Choroid plexus epithelial cell (primary cell): ENCODE data around the gene CFAP57.
A peak's percentile ranks its signal among the peaks of the same experiment; 100 is the strongest.

ENCODE experiments used
- DNase-seq: peaks from one replicate; pipeline ENCODE4 v3.0.0-alpha.2; 2010; ENCODE audit warnings: low read depth
- H3K4me3 ChIP-seq: 2 replicates; pipeline ENCODE4 v1.5.1; 2011; ENCODE audit warnings: low read depth, mild to moderate bottlenecking, control low read depth, low read length, moderate library complexity
- TF ChIP-seq, protein P1 (sequence below): conservative IDR thresholded peaks from 2 replicates; pipeline ENCODE4 v1.5.1; 2011; ENCODE audit warnings: low read depth, mild to moderate bottlenecking, control low read depth, inconsistent platforms, low read length, moderate library complexity

CFAP57 gene

GRCh38 chr1:43239484-43239883, 67.4 kb downstream of the CFAP57 start:
- TF ChIP-seq, protein P1, sequence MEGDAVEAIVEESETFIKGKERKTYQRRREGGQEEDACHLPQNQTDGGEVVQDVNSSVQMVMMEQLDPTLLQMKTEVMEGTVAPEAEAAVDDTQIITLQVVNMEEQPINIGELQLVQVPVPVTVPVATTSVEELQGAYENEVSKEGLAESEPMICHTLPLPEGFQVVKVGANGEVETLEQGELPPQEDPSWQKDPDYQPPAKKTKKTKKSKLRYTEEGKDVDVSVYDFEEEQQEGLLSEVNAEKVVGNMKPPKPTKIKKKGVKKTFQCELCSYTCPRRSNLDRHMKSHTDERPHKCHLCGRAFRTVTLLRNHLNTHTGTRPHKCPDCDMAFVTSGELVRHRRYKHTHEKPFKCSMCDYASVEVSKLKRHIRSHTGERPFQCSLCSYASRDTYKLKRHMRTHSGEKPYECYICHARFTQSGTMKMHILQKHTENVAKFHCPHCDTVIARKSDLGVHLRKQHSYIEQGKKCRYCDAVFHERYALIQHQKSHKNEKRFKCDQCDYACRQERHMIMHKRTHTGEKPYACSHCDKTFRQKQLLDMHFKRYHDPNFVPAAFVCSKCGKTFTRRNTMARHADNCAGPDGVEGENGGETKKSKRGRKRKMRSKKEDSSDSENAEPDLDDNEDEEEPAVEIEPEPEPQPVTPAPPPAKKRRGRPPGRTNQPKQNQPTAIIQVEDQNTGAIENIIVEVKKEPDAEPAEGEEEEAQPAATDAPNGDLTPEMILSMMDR: no peak
- no peak overlapping the region for H3K4me3 ChIP-seq
- DNase-seq: no peak

GRCh38 chr1:43241413-43241836, 69.3 kb downstream of the CFAP57 start:
- TF ChIP-seq, protein P1: no peak

DNA sequence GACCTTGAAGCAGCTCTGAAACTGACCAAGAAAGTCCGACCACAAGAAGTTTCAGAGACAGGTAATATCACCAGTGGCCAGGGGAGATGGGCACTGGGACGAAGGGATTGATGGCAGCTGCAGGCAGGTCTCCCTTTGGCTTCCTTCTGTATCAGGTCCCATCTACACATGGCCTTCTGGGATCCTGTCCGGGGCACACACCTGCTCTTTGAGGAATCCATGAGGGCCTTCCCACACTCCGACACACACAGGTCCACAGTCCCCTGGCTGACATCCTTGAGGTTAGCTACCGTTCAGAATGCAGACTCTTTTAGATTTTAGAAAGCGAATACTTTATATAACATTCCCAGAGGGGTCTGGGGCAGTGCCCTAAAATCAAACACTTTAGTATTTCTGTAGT, 71.2 kb downstream of the CFAP57 start:
- H3K4me3 ChIP-seq: no peak overlapping the region
- TF ChIP-seq, protein P1: no peak

More at GRCh38 chr1:43241413-43241836, 69.3 kb downstream of the CFAP57 start:
- DNase-seq: peak; percentile 76
- no peak overlapping the region for H3K4me3 ChIP-seq

GRCh38 chr1:43246466-43247213, 74.5 kb downstream of the CFAP57 start:
- DNase-seq: no peak
- no peak overlapping the region for H3K4me3 ChIP-seq
- TF ChIP-seq, protein P1: no peak

More for the DNA sequence above, 71.2 kb downstream of the CFAP57 start:
- no peak for DNase-seq

DNA sequence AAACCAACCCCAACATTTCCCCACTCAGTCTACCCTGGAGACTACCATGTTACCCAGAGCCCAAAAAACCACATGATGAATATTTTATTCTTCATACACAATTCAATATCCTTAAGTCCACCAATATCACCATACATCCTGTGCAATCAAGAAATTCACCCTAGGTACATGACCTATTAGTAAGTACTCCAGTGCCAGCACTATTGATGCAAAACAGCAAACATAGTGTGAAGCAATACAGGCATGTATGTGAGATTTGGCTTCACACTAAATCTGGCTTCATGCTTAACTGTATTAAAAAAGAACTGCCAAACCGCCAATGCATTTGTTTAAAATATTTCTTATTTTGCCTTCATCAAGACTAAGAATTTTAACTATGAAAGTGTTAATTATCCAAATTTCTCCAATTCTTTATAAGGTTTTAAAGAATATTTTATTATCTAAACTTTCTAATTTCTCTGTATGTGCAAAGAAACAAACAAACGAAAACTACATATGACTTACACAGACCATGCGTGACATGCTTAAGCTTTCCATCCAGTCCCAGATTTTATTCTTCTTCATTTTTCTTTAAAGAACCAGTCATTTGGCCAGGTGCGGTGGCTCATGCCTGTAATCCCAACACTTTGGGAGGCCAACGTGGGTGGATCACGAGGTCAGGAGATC, 75.3 kb downstream of the CFAP57 start:
- no peak overlapping the region for H3K4me3 ChIP-seq
- DNase-seq: no peak
- TF ChIP-seq, protein P1: no peak

DNA sequence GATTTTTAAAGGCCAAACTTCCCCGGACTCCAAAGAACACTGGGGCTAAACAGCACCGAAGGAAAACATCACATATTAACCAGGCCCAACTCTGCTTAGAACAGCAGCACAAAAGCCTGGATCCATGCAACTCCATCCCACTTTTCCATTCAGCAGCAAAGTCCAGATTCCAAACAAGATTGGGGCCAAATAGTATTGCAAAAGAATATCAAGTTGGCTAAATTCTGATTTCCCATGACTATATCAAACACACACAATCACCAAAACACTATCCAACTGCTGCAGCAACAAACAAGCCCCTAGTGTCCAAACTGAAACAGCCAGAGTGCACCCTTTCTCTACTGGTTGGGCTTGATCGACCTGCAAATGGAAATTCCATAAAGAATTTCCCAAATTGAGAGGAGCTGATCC, 78.2 kb downstream of the CFAP57 start:
- DNase-seq: no peak
- H3K4me3 ChIP-seq: no peak overlapping the region
- TF ChIP-seq, protein P1: no peak

DNA sequence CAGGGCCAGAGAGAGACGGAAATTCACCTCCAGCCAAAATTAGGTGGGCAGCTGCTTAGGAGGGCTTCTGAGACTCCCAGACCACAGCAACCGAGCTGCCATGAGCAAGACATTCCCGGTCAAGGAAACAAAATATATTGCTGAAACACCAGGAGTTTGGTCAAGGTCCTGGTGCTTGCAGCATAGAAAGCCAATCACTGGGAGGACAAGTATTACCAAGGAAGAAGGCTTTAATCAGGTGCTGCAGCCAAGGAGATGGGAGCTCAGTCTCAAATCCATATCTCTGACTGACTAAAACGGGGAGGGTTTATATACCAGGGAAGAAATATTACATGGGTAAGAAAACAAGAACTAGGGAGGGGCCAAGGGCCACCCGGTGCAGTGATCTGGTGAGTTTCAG, 78.9 kb downstream of the CFAP57 start:
- TF ChIP-seq, protein P1: no peak
- no peak for DNase-seq

More for the DNA sequence above, 78.9 kb downstream of the CFAP57 start:
- no peak overlapping the region for H3K4me3 ChIP-seq
